IMR-90 (cell line): ENCODE measurements around the gene FNBP1L. TPM values are rescaled to one million over a fixed set of nuclear protein-coding genes. Genes with fewer than 3 reads are reported as not detected.

Experiments used
- ATAC-seq: fragments of 200-7000 bp; cut with Tn5 transposase; 2 replicates; pipeline ENCODE4 v1.9.1; 2020; ENCODE audit warnings: low read depth, mild to moderate bottlenecking, moderate library complexity
- BruUV-seq: library from RNA; stranded (reverse); fragments of 400-500 nt; replicated peaks from 2 replicates; lab custom pipeline; 2021; lab: Mats Ljungman, UMichigan
- CTCF ChIA-PET: fragments of 300-600 bp; formaldehyde crosslinking; extraction: SDS; loops from one replicate; lab custom pipeline; 2021; ENCODE audit warnings: antibody characterized with exemption; lab: Yijun Ruan, JAX
- POLR2A ChIA-PET: fragments of 300-600 bp; sonication (Branson Sonifier 250); formaldehyde crosslinking; loops from one replicate; lab custom pipeline; 2022; ENCODE audit warnings: antibody characterized with exemption; ENCODE audit not compliant: unreplicated experiment; lab: Charles Lee
- DNase-seq: peaks from one replicate; pipeline ENCODE4 v3.0.0; 2013
- H2AFZ ChIP-seq: replicated peaks from 2 replicates; pipeline ENCODE3; 2013; ENCODE audit warnings: low read length, mild to moderate bottlenecking; ENCODE audit not compliant: poor library complexity
- H2AK5ac ChIP-seq: 2 replicates; pipeline ENCODE4 v1.6.1; 2013; ENCODE audit warnings: low read depth, low read length, inconsistent platforms
- H2AK9ac ChIP-seq: replicated peaks from 2 replicates; pipeline ENCODE3; 2013; ENCODE audit warnings: mild to moderate bottlenecking, low read depth, low read length, moderate library complexity; ENCODE audit not compliant: poor library complexity
- H2BK120ac ChIP-seq: 2 replicates; pipeline ENCODE4 v1.6.1; 2013; ENCODE audit warnings: low read depth, low read length, inconsistent platforms
- H2BK15ac ChIP-seq: 3 replicates; pipeline ENCODE4 v1.6.1; 2013; ENCODE audit warnings: low read depth, low read length, inconsistent platforms
- H2BK20ac ChIP-seq: 2 replicates; pipeline ENCODE4 v1.6.1; 2013; ENCODE audit warnings: low read depth, mild to moderate bottlenecking, inconsistent platforms, low read length, moderate library complexity
- H2BK5ac ChIP-seq: 2 replicates; pipeline ENCODE4 v1.6.1; 2013; ENCODE audit warnings: mild to moderate bottlenecking, low read depth, low read length, inconsistent platforms; ENCODE audit not compliant: poor library complexity, severe bottlenecking
- H3K14ac ChIP-seq: replicated peaks from 2 replicates; pipeline ENCODE4 v1.6.1; 2013; ENCODE audit warnings: low read depth, low read length, inconsistent platforms
- H3K18ac ChIP-seq: 2 replicates; pipeline ENCODE4 v1.6.1; 2013; ENCODE audit warnings: low read depth, low read length, control low read depth
- H3K23ac ChIP-seq: 2 replicates; pipeline ENCODE4 v1.6.1; 2013; ENCODE audit warnings: low read depth, low read length, inconsistent platforms
- H3K27ac ChIP-seq: 2 replicates; pipeline ENCODE4 v1.5.1; 2013; ENCODE audit warnings: mild to moderate bottlenecking, control low read depth, low read length; ENCODE audit not compliant: insufficient read depth
- H3K27me3 ChIP-seq: 2 replicates; pipeline ENCODE4 v1.6.1; 2013; ENCODE audit warnings: low read length; ENCODE audit not compliant: control insufficient read depth, insufficient read depth
- H3K36me3 ChIP-seq: 2 replicates; pipeline ENCODE4 v1.6.1; 2013; ENCODE audit warnings: low read length, mixed read lengths; ENCODE audit not compliant: control insufficient read depth, insufficient read depth
- H3K4ac ChIP-seq: 2 replicates; pipeline ENCODE4 v1.6.1; 2013; ENCODE audit warnings: low read depth, low read length, inconsistent platforms
- H3K4me1 ChIP-seq: 2 replicates; pipeline ENCODE4 v1.6.1; 2013; ENCODE audit warnings: low read length, mixed read lengths; ENCODE audit not compliant: control insufficient read depth, insufficient read depth
- H3K4me2 ChIP-seq: 2 replicates; pipeline ENCODE4 v1.6.1; 2013; ENCODE audit warnings: low read depth, mild to moderate bottlenecking, control low read depth, low read length, moderate library complexity
- H3K4me3 ChIP-seq: 2 replicates; pipeline ENCODE4 v1.5.1; 2013; ENCODE audit warnings: low read depth, mild to moderate bottlenecking, control low read depth, low read length, moderate library complexity; ENCODE audit not compliant: insufficient read depth
- H3K56ac ChIP-seq: 2 replicates; pipeline ENCODE4 v1.6.1; 2013; ENCODE audit warnings: low read length, inconsistent platforms; ENCODE audit not compliant: insufficient read depth; ENCODE audit errors: extremely low read depth
- H3K79me1 ChIP-seq, 2 experiments: 2 replicates each; pipeline ENCODE4 v1.6.1; 2013; ENCODE audit warnings: low read length in 2 of 2, inconsistent platforms in 1 of 2, low read depth in 1 of 2
- H3K9ac ChIP-seq: 2 replicates; pipeline ENCODE4 v1.6.1; 2013; ENCODE audit warnings: low read depth, low read length, control low read depth
- H3K9me1 ChIP-seq: 2 replicates; pipeline ENCODE4 v1.6.1; 2013; ENCODE audit warnings: low read length, inconsistent platforms; ENCODE audit not compliant: insufficient read depth
- H3K9me3 ChIP-seq: 2 replicates; pipeline ENCODE4 v1.6.1; 2013; ENCODE audit warnings: low read length; ENCODE audit not compliant: control insufficient read depth, insufficient read depth
- H4K20me1 ChIP-seq: 2 replicates; pipeline ENCODE4 v1.6.1; 2013; ENCODE audit warnings: low read length, inconsistent platforms; ENCODE audit not compliant: insufficient read depth
- H4K5ac ChIP-seq: 2 replicates; pipeline ENCODE4 v1.6.1; 2013; ENCODE audit warnings: mild to moderate bottlenecking, low read depth, low read length, control low read depth
- H4K8ac ChIP-seq, 2 experiments: 2 replicates each; pipeline ENCODE4 v1.6.1; 2013; ENCODE audit warnings: low read depth in 2 of 2, low read length in 2 of 2, control low read depth in 1 of 2, inconsistent platforms in 1 of 2
- H4K91ac ChIP-seq: 2 replicates; pipeline ENCODE4 v1.6.1; 2013; ENCODE audit warnings: low read depth, low read length, inconsistent platforms; ENCODE audit not compliant: insufficient read depth
- CEBPB ChIP-seq: IDR thresholded peaks from 2 replicates; pipeline ENCODE4 v1.6.1; 2012; ENCODE audit warnings: low read depth, low read length, improper control_type of control experiment
- RCOR1 ChIP-seq: IDR thresholded peaks from 2 replicates; pipeline ENCODE4 v1.6.1; 2012; ENCODE audit warnings: mild to moderate bottlenecking, low read length, improper control_type of control experiment; ENCODE audit not compliant: insufficient replicate concordance
- WGBS, 2 experiments: methylation state at CpG; one replicate each; pipeline versions ENCODE4 v1.1.5 to v1.1.7; 2013; ENCODE audit warnings: missing lambda C conversion rate in 2 of 2; ENCODE audit not compliant: insufficient read length in 1 of 2; ENCODE audit errors: extremely low coverage in 2 of 2; 5-methylcytosine and 5-hydroxymethylcytosine counted together
- dilution Hi-C: fragments of 300-500 bp; cut with HindIII; formaldehyde crosslinking; loops from one replicate; pipeline ENCODE4 v1.14.3; 2018; ENCODE audit warnings: low sequenced_read_pairs; ENCODE audit not compliant: unreplicated experiment
- in situ Hi-C: fragments of 300-500 bp; cut with MboI; formaldehyde crosslinking; loops from 3 replicates; pipeline ENCODE4 v1.14.3; 2019; ENCODE audit warnings: low sequenced_read_pairs, inconsistent platforms, mixed read lengths
- intact Hi-C: fragments of 100-400 bp; cut with micrococcal nuclease; formaldehyde crosslinking; loops from 2 replicates; pipeline ENCODE4 v1.10.0; 2022
- polyA plus RNA-seq, 3 experiments: library from polyadenylated mRNA; depleted of rRNA; stranded (reverse); fragments of >200 nt; gene quantifications; 2 replicates each; pipeline ENCODE4 v1.2.3, GENCODE V29; 2012; ENCODE audit warnings: low replicate concordance in 1 of 3
- total RNA-seq: library from RNA; depleted of rRNA; stranded (reverse); fragments of >200 nt; gene quantifications from 2 replicates; pipeline ENCODE4 v1.2.3, GENCODE V29; 2012

Gene FNBP1L
- total and polyA plus RNA-seq, 2 of the 4 experiments (the other 2 are of a cell fraction), result 9.3 to 15.2 TPM

DNA sequence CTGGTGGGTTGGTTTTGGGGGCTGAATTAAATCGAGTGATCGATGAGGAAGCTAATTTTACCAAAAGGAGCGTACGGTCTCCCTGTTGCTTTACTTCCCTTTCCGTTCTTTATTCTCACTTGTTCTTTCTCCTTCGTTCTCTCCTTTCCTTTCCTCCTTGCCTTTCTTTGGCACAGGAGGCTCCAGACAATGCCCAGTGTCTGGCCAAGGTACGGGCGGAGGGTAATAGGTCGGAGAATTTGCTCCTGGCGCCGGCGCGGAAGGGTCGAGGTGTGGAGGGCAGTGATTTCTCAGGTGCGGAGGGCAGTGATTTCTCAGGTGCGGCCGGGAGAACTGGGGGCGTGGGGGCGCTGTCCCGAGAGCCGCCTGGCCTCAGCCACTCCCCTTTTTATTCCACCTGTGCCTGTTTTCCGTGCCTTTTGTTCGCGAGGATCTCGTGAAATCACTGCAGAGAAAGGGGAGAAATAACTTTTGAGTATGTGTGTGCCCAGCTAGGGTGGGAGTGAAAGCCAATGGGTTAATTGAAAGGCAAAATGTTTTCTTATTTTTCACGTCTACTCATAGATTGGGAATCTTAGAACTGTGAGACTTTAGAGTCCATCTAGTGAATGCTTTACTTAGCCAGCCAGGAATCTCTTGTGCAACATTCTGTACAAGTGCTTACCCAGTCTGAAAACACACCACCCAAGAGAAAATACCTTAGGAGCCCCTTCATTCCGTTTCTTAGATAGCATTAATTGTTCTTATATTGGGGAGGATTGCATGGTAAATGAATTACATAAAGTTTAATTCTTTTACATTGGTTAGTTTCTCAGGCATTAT is 1.3 kb downstream of the FNBP1L start:
- ChIA-PET POLR2A (no interaction called here), CTCF (interaction anchor here (1.4 kb wide), 1 partner anchor 365 kb away, joined by 3 read pairs; no protein-coding TSS in a partner anchor)
- no peaks in the 10 kb centered on the region for H3K27me3 ChIP-seq
- H4K8ac ChIP-seq, result 0 out of 4 replicates have a peak overlapping the region, but pooled peaks of 1 of the 2 experiments have one; percentile 62
- peak overlapping the region; percentile 67 for H2AK9ac ChIP-seq
- peak overlapping the region; percentile 99 for H3K4me3 ChIP-seq
- no TSS peak for BruUV-seq
- intact Hi-C loops (loop anchor here (5.0 kb wide), 1 partner anchor 103 kb away; no protein-coding TSS in a partner anchor), in situ Hi-C loops (loop anchor here (5.0 to 10.0 kb wide), 2 partner anchors 176 to 393 kb away; no protein-coding TSS in a partner anchor), dilution Hi-C loops (no loop called here)
- H3K27ac ChIP-seq, result peak overlapping the region; percentile 10; the same call in 1 of the 2 replicates
- peak overlapping the region; percentile 29; the same call in 1 of the 2 replicates for H2BK20ac ChIP-seq
- H2BK120ac ChIP-seq, result peak overlapping the region; percentile 18; the same call in 1 of the 2 replicates
- no peaks in the 10 kb centered on the region for H3K4me1 ChIP-seq
- peak overlapping the region; percentile 95 for H3K23ac ChIP-seq
- H3K9me3 ChIP-seq, result no peaks in the 10 kb centered on the region
- peak overlapping the region; percentile 32; the same call in 1 of the 2 replicates for H2AK5ac ChIP-seq
- H4K20me1 ChIP-seq, result peaks cover 8% of the 10 kb centered on the region; the same call in 1 of the 2 replicates
- no peak overlapping the region; the same call in 1 of the 2 replicates for H4K91ac ChIP-seq
- peak overlapping the region; percentile 60 for H3K14ac ChIP-seq
- H2AFZ ChIP-seq, result peak overlapping the region; percentile 99
- no peaks in the 10 kb centered on the region for H3K9me1 ChIP-seq
- peak overlapping the region; percentile 51; the same call in 1 of the 2 replicates for H3K4ac ChIP-seq
- H2BK15ac ChIP-seq, result no peak overlapping the region
- H4K5ac ChIP-seq, result no peak overlapping the region
- peak; percentile 19; the same call in 1 of the 2 replicates for ATAC-seq
- TF ChIP-seq CEBPB, result peak; percentile 93
- no peak for TF ChIP-seq RCOR1
- no peak overlapping the region for H2BK5ac ChIP-seq
- peak overlapping the region; percentile 24; the same call in 1 of the 2 replicates for H3K18ac ChIP-seq
- H3K9ac ChIP-seq, result peak overlapping the region; percentile 80
- DNase-seq, result peak; percentile 65
- H3K79me1 ChIP-seq, result peaks cover 6 to 18% of the 10 kb centered on the region in 2 experiments
- peak overlapping the region; percentile 96 for H3K4me2 ChIP-seq
- peak overlapping the region; percentile 52; the same call in 1 of the 2 replicates for H3K56ac ChIP-seq
- H3K36me3 ChIP-seq, result no peaks in the 10 kb centered on the region
- no CpG with 5 or more reads among the region's 27 CpGs for WGBS, 2 experiments
